ENCODE measurements around the gene DDX1.

DNA sequence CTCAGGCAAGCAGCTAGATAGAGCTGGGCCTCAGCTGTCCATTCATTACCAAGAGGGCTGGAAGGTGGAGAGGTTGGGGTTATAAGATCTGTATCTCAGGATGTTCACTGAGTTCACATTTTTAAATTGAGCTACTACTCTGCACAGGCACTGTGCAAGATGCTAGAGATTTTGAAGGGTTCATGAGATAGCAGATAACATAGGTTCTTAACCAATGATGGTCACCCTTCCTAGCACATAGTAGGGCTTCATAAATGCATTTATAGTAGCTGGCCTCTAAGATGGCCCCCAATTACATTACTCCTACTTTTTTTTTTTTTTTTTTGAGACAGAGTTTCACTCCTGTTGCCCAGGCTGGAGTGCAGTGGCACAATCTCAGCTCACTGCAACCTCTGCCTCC lies 79.7 kb downstream of the DDX1 start:
- TF ChIP-seq, protein P1, sequence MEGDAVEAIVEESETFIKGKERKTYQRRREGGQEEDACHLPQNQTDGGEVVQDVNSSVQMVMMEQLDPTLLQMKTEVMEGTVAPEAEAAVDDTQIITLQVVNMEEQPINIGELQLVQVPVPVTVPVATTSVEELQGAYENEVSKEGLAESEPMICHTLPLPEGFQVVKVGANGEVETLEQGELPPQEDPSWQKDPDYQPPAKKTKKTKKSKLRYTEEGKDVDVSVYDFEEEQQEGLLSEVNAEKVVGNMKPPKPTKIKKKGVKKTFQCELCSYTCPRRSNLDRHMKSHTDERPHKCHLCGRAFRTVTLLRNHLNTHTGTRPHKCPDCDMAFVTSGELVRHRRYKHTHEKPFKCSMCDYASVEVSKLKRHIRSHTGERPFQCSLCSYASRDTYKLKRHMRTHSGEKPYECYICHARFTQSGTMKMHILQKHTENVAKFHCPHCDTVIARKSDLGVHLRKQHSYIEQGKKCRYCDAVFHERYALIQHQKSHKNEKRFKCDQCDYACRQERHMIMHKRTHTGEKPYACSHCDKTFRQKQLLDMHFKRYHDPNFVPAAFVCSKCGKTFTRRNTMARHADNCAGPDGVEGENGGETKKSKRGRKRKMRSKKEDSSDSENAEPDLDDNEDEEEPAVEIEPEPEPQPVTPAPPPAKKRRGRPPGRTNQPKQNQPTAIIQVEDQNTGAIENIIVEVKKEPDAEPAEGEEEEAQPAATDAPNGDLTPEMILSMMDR (IDR thresholded peaks at IDR 0.05): no peak
- no peak for TF ChIP-seq POLR2A (IDR thresholded peaks at IDR 0.05)
